CD4-positive, alpha-beta T cell (primary cell): Measurements from ENCODE around the gene GJE1. TPM values are rescaled to one million over a fixed set of nuclear protein-coding genes. Genes with fewer than 3 reads are reported as not detected.

Source experiments
- ATAC-seq: fragments of 200-7000 bp; cut with Tn5 transposase; one replicate; pipeline ENCODE4 v1.10.0; 2022; ENCODE audit warnings: mild to moderate bottlenecking; ENCODE audit not compliant: poor library complexity
- CTCF ChIA-PET: fragments of 350-600 bp; sonication (Branson Sonifier 250); formaldehyde crosslinking; loops from one replicate; lab custom pipeline; 2021; ENCODE audit warnings: antibody characterized with exemption, inconsistent platforms; lab: Charles Lee
- POLR2A ChIA-PET: fragments of 350-600 bp; sonication (Branson Sonifier 250); formaldehyde crosslinking; loops from one replicate; lab custom pipeline; 2021; ENCODE audit warnings: antibody characterized with exemption, inconsistent platforms; lab: Charles Lee
- DNase-seq, 14 experiments: peaks; one replicate each; pipeline ENCODE4 v3.0.0-alpha.2; 2013 to 2020; ENCODE audit warnings: mixed read lengths in 2 of 14
- H3K27ac ChIP-seq, 2 donors: one replicate each; pipeline versions ENCODE4 v1.5.1 to v1.7.0; 2013; ENCODE audit warnings: low read length in 2 of 2, low read depth in 1 of 2, mild to moderate bottlenecking in 1 of 2
- H3K27me3 ChIP-seq, 2 experiments: 1 replicate in 1 of 2; 2 replicates in 1 of 2; pipeline versions ENCODE4 v1.6.1 to v1.7.0; 2013; ENCODE audit warnings: low read length in 2 of 2, control low read depth in 1 of 2, mild to moderate bottlenecking in 1 of 2, moderate library complexity in 1 of 2; ENCODE audit not compliant: insufficient read depth in 2 of 2, control insufficient read depth in 1 of 2
- H3K36me3 ChIP-seq: one replicate; pipeline ENCODE4 v1.6.1; 2013; ENCODE audit warnings: low read length, control low read depth; ENCODE audit not compliant: insufficient read depth
- H3K4me1 ChIP-seq: one replicate; pipeline ENCODE4 v1.6.1; 2013; ENCODE audit warnings: low read length, control low read depth; ENCODE audit not compliant: insufficient read depth
- H3K4me3 ChIP-seq: one replicate; pipeline ENCODE4 v1.5.1; 2013; ENCODE audit warnings: mild to moderate bottlenecking, low read length, moderate library complexity
- H3K9me3 ChIP-seq, 2 experiments: 1 replicate in 1 of 2; 2 replicates in 1 of 2; pipeline versions ENCODE4 v1.6.1 to v1.7.0; 2013; ENCODE audit warnings: low read length in 2 of 2, mild to moderate bottlenecking in 2 of 2, control low read depth in 1 of 2, moderate library complexity in 1 of 2; ENCODE audit not compliant: control insufficient read depth in 1 of 2, insufficient read depth in 1 of 2
- H3K27ac Mint-ChIP-seq: one replicate; pipeline ENCODE4 v1.8.0; 2020; ENCODE audit warnings: mixed read lengths
- H3K27me3 Mint-ChIP-seq: one replicate; pipeline ENCODE4 v1.8.0; 2021; ENCODE audit warnings: mixed read lengths
- H3K36me3 Mint-ChIP-seq: one replicate; pipeline ENCODE4 v1.8.0; 2021; ENCODE audit warnings: low read depth, mixed read lengths
- H3K4me1 Mint-ChIP-seq: one replicate; pipeline ENCODE4 v1.8.0; 2021; ENCODE audit warnings: low read depth, mixed read lengths
- H3K4me3 Mint-ChIP-seq: one replicate; pipeline ENCODE4 v1.8.0; 2020; ENCODE audit warnings: mild to moderate bottlenecking, mixed read lengths
- H3K9me3 Mint-ChIP-seq: one replicate; pipeline ENCODE4 v1.8.0; 2020; ENCODE audit warnings: mixed read lengths
- intact Hi-C, 2 experiments: fragments of 100-400 bp; cut with DNase I in 1 of 2; cut with micrococcal nuclease in 1 of 2; formaldehyde crosslinking; loops; one replicate each; pipeline versions ENCODE4 v1.15.1 to v1.9.0; 2023 to 2025; cut with DNase I, micrococcal nuclease
- total RNA-seq, 174 experiments: library from RNA in 2 of 174; stranded (reverse) in 2 of 174; gene quantifications; one replicate each; pipeline ENCODE4 v1.2.3 and lab custom pipeline; 2021 to 2026
- TF ChIP-seq, protein P1 (sequence below): fragments of 200-600 bp; IDR thresholded peaks from one replicate; pipeline ENCODE4 v1.8.0; 2022; ENCODE audit warnings: antibody characterized with exemption, mild to moderate bottlenecking

Gene GJE1
- total RNA-seq, 2 experiments from 2014 or later = not detected

DNA sequence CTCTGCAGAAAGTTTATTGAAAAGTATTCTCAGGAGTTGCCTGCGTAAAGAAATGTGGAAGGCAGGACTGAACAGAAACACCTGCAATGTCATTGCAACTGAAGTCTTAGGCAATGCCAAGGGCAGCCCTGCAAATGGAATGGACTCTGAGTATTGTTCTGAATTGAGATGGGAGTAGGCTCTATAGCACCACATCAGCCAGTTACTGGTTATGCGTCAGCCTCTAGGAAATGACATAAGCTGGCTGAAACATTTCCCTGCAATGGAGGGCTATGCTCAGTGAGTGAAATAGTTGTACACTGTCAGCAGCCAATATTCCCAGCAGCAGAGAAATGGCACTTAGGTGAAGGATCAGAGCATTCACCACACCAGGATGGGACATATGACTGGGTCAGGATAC is 13.8 kb upstream of the GJE1 start:
- ATAC-seq (no peak), DNase-seq (no peak)
- H3K9me3 Mint-ChIP-seq = no peaks in the 10 kb centered on the region
- Histone ChIP-seq H3K4me1 (no peaks in the 10 kb centered on the region), H3K27me3 (no peaks in the 10 kb centered on the region), H3K36me3 (no peaks in the 10 kb centered on the region), H3K4me3 (no peak overlapping the region), H3K27ac (no peak overlapping the region), H3K9me3 (no peaks in the 10 kb centered on the region)
- H3K4me1 Mint-ChIP-seq = no peaks in the 10 kb centered on the region
- CTCF ChIA-PET = no interaction called here
- intact Hi-C loops = no loop called here
- H3K4me3 Mint-ChIP-seq = no peak overlapping the region
- TF ChIP-seq, protein P1, sequence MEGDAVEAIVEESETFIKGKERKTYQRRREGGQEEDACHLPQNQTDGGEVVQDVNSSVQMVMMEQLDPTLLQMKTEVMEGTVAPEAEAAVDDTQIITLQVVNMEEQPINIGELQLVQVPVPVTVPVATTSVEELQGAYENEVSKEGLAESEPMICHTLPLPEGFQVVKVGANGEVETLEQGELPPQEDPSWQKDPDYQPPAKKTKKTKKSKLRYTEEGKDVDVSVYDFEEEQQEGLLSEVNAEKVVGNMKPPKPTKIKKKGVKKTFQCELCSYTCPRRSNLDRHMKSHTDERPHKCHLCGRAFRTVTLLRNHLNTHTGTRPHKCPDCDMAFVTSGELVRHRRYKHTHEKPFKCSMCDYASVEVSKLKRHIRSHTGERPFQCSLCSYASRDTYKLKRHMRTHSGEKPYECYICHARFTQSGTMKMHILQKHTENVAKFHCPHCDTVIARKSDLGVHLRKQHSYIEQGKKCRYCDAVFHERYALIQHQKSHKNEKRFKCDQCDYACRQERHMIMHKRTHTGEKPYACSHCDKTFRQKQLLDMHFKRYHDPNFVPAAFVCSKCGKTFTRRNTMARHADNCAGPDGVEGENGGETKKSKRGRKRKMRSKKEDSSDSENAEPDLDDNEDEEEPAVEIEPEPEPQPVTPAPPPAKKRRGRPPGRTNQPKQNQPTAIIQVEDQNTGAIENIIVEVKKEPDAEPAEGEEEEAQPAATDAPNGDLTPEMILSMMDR = no peak
- H3K27me3 Mint-ChIP-seq = peaks cover 26% of the 10 kb centered on the region
- H3K36me3 Mint-ChIP-seq = no peaks in the 10 kb centered on the region
- POLR2A ChIA-PET = no interaction called here
- no peak overlapping the region for H3K27ac Mint-ChIP-seq

DNA sequence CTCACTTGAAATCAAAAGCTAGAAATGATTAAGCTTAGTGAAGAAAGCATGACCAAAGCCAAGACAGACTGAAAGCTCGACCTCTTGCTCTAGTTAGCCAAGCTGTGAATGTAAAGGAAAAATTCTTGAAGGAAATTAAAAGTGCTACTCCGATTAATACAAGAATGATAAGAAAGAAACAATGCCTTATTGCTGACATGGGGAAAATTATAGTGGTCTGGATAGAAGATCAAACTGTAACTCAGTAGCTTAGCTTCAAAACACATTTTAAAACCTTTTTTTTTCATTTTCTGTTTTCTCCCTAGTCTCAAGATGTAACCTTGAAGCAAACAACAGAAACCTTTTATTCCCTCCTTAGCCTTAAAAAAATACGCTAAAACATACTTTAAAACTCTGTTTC is 11.4 kb upstream of the GJE1 start:
- peaks cover 23% of the 10 kb centered on the region for H3K27me3 Mint-ChIP-seq
- no peak for DNase-seq
- no peak overlapping the region for H3K27ac ChIP-seq
- H3K36me3 ChIP-seq = no peaks in the 10 kb centered on the region
- no peak overlapping the region for H3K4me3 Mint-ChIP-seq
- no peaks in the 10 kb centered on the region for H3K4me1 Mint-ChIP-seq
- no peaks in the 10 kb centered on the region for H3K9me3 Mint-ChIP-seq
- TF ChIP-seq, protein P1 = no peak
- intact Hi-C loops = no loop called here
- no peak for ATAC-seq
- H3K4me3 ChIP-seq = no peak overlapping the region
- no peaks in the 10 kb centered on the region for H3K27me3 ChIP-seq
- no peak overlapping the region for H3K27ac Mint-ChIP-seq
- ChIA-PET POLR2A (no interaction called here), CTCF (no interaction called here)
- no peaks in the 10 kb centered on the region for H3K9me3 ChIP-seq
- H3K4me1 ChIP-seq = no peaks in the 10 kb centered on the region
- no peaks in the 10 kb centered on the region for H3K36me3 Mint-ChIP-seq

DNA sequence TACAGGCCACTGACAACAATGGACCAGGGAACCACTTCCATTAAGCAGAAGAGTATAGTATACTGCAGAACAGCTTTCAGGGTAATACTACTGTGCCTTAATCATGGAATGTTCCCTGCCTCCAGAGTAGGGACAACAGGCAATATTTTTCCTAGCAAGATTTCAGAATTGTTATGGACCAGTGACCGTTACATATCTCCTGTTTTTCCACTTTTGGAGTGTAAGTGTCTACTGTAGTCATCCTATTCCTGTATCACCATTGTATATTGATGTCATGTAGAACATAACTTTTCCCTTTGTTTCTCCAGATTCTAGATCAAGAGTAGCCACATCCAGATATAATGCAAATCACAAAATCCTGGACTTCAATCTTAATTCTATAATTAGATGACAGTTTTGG is 1.9 kb upstream of the GJE1 start:
- POLR2A ChIA-PET = no interaction called here
- Mint-ChIP-seq H3K36me3 (no peaks in the 10 kb centered on the region), H3K4me3 (no peak overlapping the region), H3K4me1 (no peaks in the 10 kb centered on the region), H3K27ac (no peak overlapping the region), H3K27me3 (peaks cover 44% of the 10 kb centered on the region), H3K9me3 (no peaks in the 10 kb centered on the region)
- no peak overlapping the region for H3K4me3 ChIP-seq
- H3K27me3 ChIP-seq = peaks cover 4 to 8% of the 10 kb centered on the region in 2 experiments
- intact Hi-C loops = no loop called here
- ATAC-seq (no peak), DNase-seq (no peak)
- TF ChIP-seq, protein P1 = no peak
- CTCF ChIA-PET = no interaction called here
- H3K4me1 ChIP-seq = no peaks in the 10 kb centered on the region
- H3K36me3 ChIP-seq = no peaks in the 10 kb centered on the region
- no peak overlapping the region for H3K27ac ChIP-seq
- no peaks in the 10 kb centered on the region for H3K9me3 ChIP-seq
